Kidney (tissue), 14 donors: ENCODE data around the gene SCN4A. TPM values are rescaled to one million over a fixed set of nuclear protein-coding genes. Genes with fewer than 3 reads are reported as not detected.

Source experiments
- DNase-seq, 5 donors: peaks; one replicate each; pipeline ENCODE4 v3.0.0-alpha.2; 2013 to 2020
- FAIRE-seq: peaks from 2 replicates; lab custom pipeline; 2012; peaks lifted over from hg19 to GRCh38; lab: Jason Lieb, UNC
- H3K27ac ChIP-seq, 2 donors: one replicate each; pipeline ENCODE4 v1.7.0; 2013; ENCODE audit warnings: low read depth in 2 of 2, low read length in 2 of 2, inconsistent platforms in 1 of 2
- H3K27me3 ChIP-seq: one replicate; pipeline ENCODE4 v1.7.1; 2013; ENCODE audit warnings: low read length, inconsistent platforms; ENCODE audit not compliant: control insufficient read depth, insufficient read depth
- H3K36me3 ChIP-seq, 3 donors: one replicate each; pipeline versions ENCODE4 v1.7.0 to v1.7.1; 2013; ENCODE audit warnings: low read length in 3 of 3, control low read depth in 1 of 3, inconsistent platforms in 1 of 3; ENCODE audit not compliant: insufficient read depth in 3 of 3, control insufficient read depth in 2 of 3
- H3K4me1 ChIP-seq, 3 donors: one replicate each; pipeline versions ENCODE4 v1.7.0 to v1.7.1; 2013; ENCODE audit warnings: low read length in 3 of 3, inconsistent platforms in 1 of 3, low read depth in 1 of 3; ENCODE audit not compliant: control insufficient read depth in 2 of 3, insufficient read depth in 2 of 3
- H3K4me3 ChIP-seq, 3 donors: one replicate each; pipeline versions ENCODE4 v1.7.0 to v1.8.1; 2013; ENCODE audit warnings: low read length in 3 of 3, control low read depth in 1 of 3, inconsistent platforms in 1 of 3
- H3K9ac ChIP-seq, 3 donors: one replicate each; pipeline versions ENCODE4 v1.7.0 to v1.7.1; 2013; ENCODE audit warnings: low read length in 3 of 3, control low read depth in 1 of 3, inconsistent platforms in 1 of 3
- H3K9me3 ChIP-seq, 3 donors: one replicate each; pipeline versions ENCODE4 v1.7.0 to v1.7.1; 2013; ENCODE audit warnings: low read length in 3 of 3, control low read depth in 1 of 3, inconsistent platforms in 1 of 3; ENCODE audit not compliant: control insufficient read depth in 2 of 3, insufficient read depth in 1 of 3
- CTCF ChIP-seq: IDR thresholded peaks from 3 replicates; pipeline ENCODE4 v1.5.1; 2012; ENCODE audit warnings: mild to moderate bottlenecking, moderate library complexity, borderline replicate concordance; ENCODE audit not compliant: insufficient read depth; ENCODE audit errors: extremely low read depth
- intact Hi-C: fragments of 100-400 bp; cut with DNase I; formaldehyde crosslinking; loops from one replicate; pipeline ENCODE4 v1.11.1; 2022
- polyA plus RNA-seq: library from polyadenylated mRNA; stranded (reverse); fragments of 350-450 nt; fragmentation: Illumina TruSeq; extraction: RNeasy Lipid Tissue Mini Kit (QIAGEN cat#74804); gene quantifications from one replicate; pipeline ENCODE4 v1.2.3, GENCODE V29; 2014; ENCODE audit warnings: low read depth, low replicate concordance; ENCODE audit not compliant: insufficient read depth
- total RNA-seq: library from RNA; stranded (reverse); fragmentation: NEBNext Ultra II Directional; extraction: Animal tissue kit (Norgen Biotek cat#: 25700); gene quantifications from one replicate; pipeline ENCODE4 v1.2.1, GENCODE V29; 2021
- donor health status: control.
- donor health status: control.
- donor health status: control.
- donor health status: control.
- donor health status: control.
- donor health status: DM: yes; HTN: yes; CAD: no.
- donor health status: Normal renal cell carcinoma (clear cell type).

The SCN4A gene
- total and polyA plus RNA-seq, 2 donors from 2014 or later, result 0.19 to 3.4 TPM

GRCh38 chr17:63962298-63962744 is 10.4 kb downstream of the SCN4A start:
- H3K9ac ChIP-seq, result no peak overlapping the region
- FAIRE-seq (no peak), DNase-seq (no peak)

GRCh38 chr17:63961355-63962212 is 11.1 kb downstream of the SCN4A start:
- Histone ChIP-seq H3K27me3 (no peaks in the 10 kb centered on the region), H3K9ac (no peak overlapping the region), H3K4me3 (no peak overlapping the region), H3K9me3 (no peaks in the 10 kb centered on the region), H3K27ac (no peak overlapping the region), H3K4me1 (peaks cover 0 to 6% (median 0%) of the 10 kb centered on the region in 3 donors), H3K36me3 (no peaks in the 10 kb centered on the region)
- intact Hi-C loops, result no loop called here
- no peak for TF ChIP-seq CTCF
- FAIRE-seq (no peak), DNase-seq (peak; percentile 77 to 92 (median 82))

More at GRCh38 chr17:63962298-63962744, 10.4 kb downstream of the SCN4A start:
- Histone ChIP-seq H3K27me3 (no peaks in the 10 kb centered on the region), H3K27ac (peak overlapping the region in 1 of 2 donors; percentile 33), H3K36me3 (no peaks in the 10 kb centered on the region), H3K4me1 (peaks cover 0 to 6% (median 0%) of the 10 kb centered on the region in 3 donors), H3K4me3 (no peak overlapping the region), H3K9me3 (no peaks in the 10 kb centered on the region)
- no peak for TF ChIP-seq CTCF
- intact Hi-C loops, result no loop called here

GRCh38 chr17:63960430-63960829 is 12.3 kb downstream of the SCN4A start:
- H3K9ac ChIP-seq, result no peak overlapping the region
- DNase-seq (no peak), FAIRE-seq (no peak)
- no peak overlapping the region for H3K27ac ChIP-seq
- no peak overlapping the region for H3K4me3 ChIP-seq
- TF ChIP-seq CTCF, result no peak
- no peaks in the 10 kb centered on the region for H3K27me3 ChIP-seq
- H3K36me3 ChIP-seq, result no peaks in the 10 kb centered on the region
- no peaks in the 10 kb centered on the region for H3K9me3 ChIP-seq
- intact Hi-C loops, result no loop called here
- peaks cover 0 to 6% (median 0%) of the 10 kb centered on the region in 3 donors for H3K4me1 ChIP-seq
